Testis (tissue), 2 donors: ENCODE data around the gene BMP7.

Source experiments
- POLR2A ChIP-seq: fragments of 450-650 bp; IDR thresholded peaks from one replicate; pipeline ENCODE4 v1.6.1; 2017; ENCODE audit warnings: antibody characterized with exemption, mild to moderate bottlenecking, moderate library complexity
- TF ChIP-seq, protein P1 (sequence below), 3 experiments: fragments of 450-650 bp in 2 of 3; fragments of 200-600 bp in 1 of 3; sonication (generic) in 1 of 3; IDR thresholded peaks; one replicate each; pipeline ENCODE4 v1.5.1; 2016 to 2019; ENCODE audit warnings: antibody characterized with exemption in 3 of 3, mild to moderate bottlenecking in 2 of 3, moderate library complexity in 1 of 3

DNA sequence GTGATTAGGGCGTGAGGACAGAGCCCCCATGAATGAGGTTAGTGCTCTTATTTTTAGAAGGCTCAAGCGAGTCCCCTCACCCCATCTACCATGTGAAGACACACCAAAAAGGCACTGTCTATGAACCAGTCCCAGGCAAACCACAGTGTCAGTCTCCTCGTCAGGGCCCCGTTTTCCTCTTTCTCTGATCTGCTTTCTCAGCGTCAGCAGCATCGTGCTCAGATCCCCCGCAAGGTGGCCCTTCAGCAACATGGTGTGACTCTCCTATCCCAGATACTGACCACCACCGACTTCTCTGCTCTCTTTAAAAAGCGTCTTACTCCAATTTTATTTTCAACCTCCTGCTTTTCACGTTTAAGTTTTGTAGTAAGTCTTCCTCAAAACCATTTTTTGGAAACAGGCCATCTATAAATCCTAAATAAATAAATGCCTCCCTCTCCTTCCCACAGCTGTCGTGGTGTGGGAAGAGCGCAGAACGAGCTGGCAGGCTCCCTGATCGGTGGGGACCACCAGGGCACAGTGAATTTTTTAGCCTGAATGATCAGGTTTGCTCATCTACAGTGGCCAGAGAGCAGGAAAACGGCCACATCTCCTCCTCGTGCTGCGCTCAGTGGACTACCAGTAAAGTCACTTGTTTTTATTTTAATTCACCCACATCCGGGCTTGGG, 113.1 kb downstream of the BMP7 start:
- TF ChIP-seq, protein P1, sequence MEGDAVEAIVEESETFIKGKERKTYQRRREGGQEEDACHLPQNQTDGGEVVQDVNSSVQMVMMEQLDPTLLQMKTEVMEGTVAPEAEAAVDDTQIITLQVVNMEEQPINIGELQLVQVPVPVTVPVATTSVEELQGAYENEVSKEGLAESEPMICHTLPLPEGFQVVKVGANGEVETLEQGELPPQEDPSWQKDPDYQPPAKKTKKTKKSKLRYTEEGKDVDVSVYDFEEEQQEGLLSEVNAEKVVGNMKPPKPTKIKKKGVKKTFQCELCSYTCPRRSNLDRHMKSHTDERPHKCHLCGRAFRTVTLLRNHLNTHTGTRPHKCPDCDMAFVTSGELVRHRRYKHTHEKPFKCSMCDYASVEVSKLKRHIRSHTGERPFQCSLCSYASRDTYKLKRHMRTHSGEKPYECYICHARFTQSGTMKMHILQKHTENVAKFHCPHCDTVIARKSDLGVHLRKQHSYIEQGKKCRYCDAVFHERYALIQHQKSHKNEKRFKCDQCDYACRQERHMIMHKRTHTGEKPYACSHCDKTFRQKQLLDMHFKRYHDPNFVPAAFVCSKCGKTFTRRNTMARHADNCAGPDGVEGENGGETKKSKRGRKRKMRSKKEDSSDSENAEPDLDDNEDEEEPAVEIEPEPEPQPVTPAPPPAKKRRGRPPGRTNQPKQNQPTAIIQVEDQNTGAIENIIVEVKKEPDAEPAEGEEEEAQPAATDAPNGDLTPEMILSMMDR (IDR thresholded peaks at IDR 0.05), result no peak
- TF ChIP-seq POLR2A, result no peak
